Measurements from ENCODE around the gene GFM1. TPM values are rescaled to one million over a fixed set of nuclear protein-coding genes. Genes with fewer than 3 reads are reported as not detected.

The GFM1 gene
- total RNA-seq, 4 donors from 2014 or later, result 23.8 to 59.7 (median 47.2) TPM

GRCh38 chr3:158722108-158722507 lies 77.8 kb downstream of the GFM1 start:
- no peaks in the 10 kb centered on the region for H3K36me3 ChIP-seq
- H3K27ac ChIP-seq, result peak overlapping the region in 1 of 4 donors; percentile 57
- intact Hi-C loops (cut with DNase I), result no loop called here
- WGBS, 2 donors, result 82 to 90% methylated on average over 1 of the region's 1 CpG
- H3K27me3 ChIP-seq, result no peaks in the 10 kb centered on the region
- peaks cover 17 to 55% (median 19%) of the 10 kb centered on the region in 3 donors for H3K4me1 ChIP-seq
- no peak overlapping the region for H3K4me3 ChIP-seq
- H3K9me3 ChIP-seq, result no peaks in the 10 kb centered on the region
- no peak for TF ChIP-seq POLR2A (IDR thresholded peaks at IDR 0.05)
- no peak for TF ChIP-seq CTCF (IDR thresholded peaks at IDR 0.05)
- no peak for DNase-seq

GRCh38 chr3:158723991-158724390 lies 79.7 kb downstream of the GFM1 start:
- peaks cover 21 to 52% (median 25%) of the 10 kb centered on the region in 3 donors for H3K4me1 ChIP-seq
- no peak for DNase-seq
- peak overlapping the region in 2 of 4 donors; percentile 57 to 79 for H3K27ac ChIP-seq
- H3K27me3 ChIP-seq, result no peaks in the 10 kb centered on the region
- TF ChIP-seq POLR2A (IDR thresholded peaks at IDR 0.05) (no peak), CTCF (IDR thresholded peaks at IDR 0.05) (no peak)
- H3K36me3 ChIP-seq, result no peaks in the 10 kb centered on the region
- no peak overlapping the region for H3K4me3 ChIP-seq
- H3K9me3 ChIP-seq, result no peaks in the 10 kb centered on the region
- intact Hi-C loops (cut with DNase I), result no loop called here
- 85% methylated on average over 6 to 7 of the region's 7 CpGs for WGBS, 2 donors

GRCh38 chr3:158725348-158726011 lies 81.2 kb downstream of the GFM1 start:
- TF ChIP-seq CTCF (IDR thresholded peaks at IDR 0.05) (no peak), POLR2A (IDR thresholded peaks at IDR 0.05) (no peak)
- intact Hi-C loops (cut with DNase I), result loop anchor here (5.0 kb wide), 1 partner anchor 67 kb away; no protein-coding TSS in a partner anchor
- no peaks in the 10 kb centered on the region for H3K27me3 ChIP-seq
- H3K9me3 ChIP-seq, result no peaks in the 10 kb centered on the region
- no peak overlapping the region for H3K4me3 ChIP-seq
- H3K4me1 ChIP-seq, result peaks cover 21 to 53% (median 25%) of the 10 kb centered on the region in 3 donors
- H3K36me3 ChIP-seq, result no peaks in the 10 kb centered on the region
- DNase-seq, result no peak
- 31% methylated on average over 9 of the region's 9 CpGs for WGBS, 2 donors
- H3K27ac ChIP-seq, result peak overlapping the region; percentile 30 to 82 (median 56)

GRCh38 chr3:158727206-158728060 lies 83.1 kb downstream of the GFM1 start:
- DNase-seq, result no peak
- H3K27ac ChIP-seq, result peak overlapping the region in 3 of 4 donors; percentile 22 to 82 (median 78)
- H3K4me1 ChIP-seq, result peaks cover 29 to 70% (median 31%) of the 10 kb centered on the region in 3 donors
- intact Hi-C loops (cut with DNase I), result loop anchor here (5.0 kb wide), 1 partner anchor 65 kb away; no protein-coding TSS in a partner anchor
- H3K4me3 ChIP-seq, result peak overlapping the region in 1 of 4 donors; percentile 24
- H3K27me3 ChIP-seq, result no peaks in the 10 kb centered on the region
- no peaks in the 10 kb centered on the region for H3K36me3 ChIP-seq
- H3K9me3 ChIP-seq, result no peaks in the 10 kb centered on the region
- 10 to 24% methylated on average over 8 to 9 of the region's 10 CpGs for WGBS, 2 donors
- TF ChIP-seq POLR2A (IDR thresholded peaks at IDR 0.05) (no peak), CTCF (IDR thresholded peaks at IDR 0.05) (peak; percentile 80 to 91 (median 86))

DNA sequence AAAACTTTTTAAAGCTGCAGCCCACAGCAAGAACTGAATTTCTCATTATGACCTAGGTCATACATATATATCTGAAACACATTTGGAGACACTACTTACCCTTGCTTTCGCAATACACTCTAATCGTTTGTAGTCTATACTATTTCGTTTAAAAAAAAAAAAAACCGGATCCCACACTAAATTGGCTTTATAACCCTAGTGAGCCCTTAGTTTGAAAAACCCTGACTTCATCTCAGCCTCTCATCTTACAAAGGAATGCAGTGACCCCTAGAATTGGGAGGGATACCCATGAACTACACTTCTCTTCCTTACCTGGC lies 83.7 kb downstream of the GFM1 start:
- no peak for DNase-seq
- no peaks in the 10 kb centered on the region for H3K9me3 ChIP-seq
- no peaks in the 10 kb centered on the region for H3K36me3 ChIP-seq
- peaks cover 31 to 70% (median 33%) of the 10 kb centered on the region in 3 donors for H3K4me1 ChIP-seq
- 19 to 36% methylated on average over 4 of the region's 4 CpGs for WGBS, 2 donors
- H3K27me3 ChIP-seq, result no peaks in the 10 kb centered on the region
- H3K4me3 ChIP-seq, result peak overlapping the region in 1 of 4 donors; percentile 24
- TF ChIP-seq CTCF (IDR thresholded peaks at IDR 0.05) (no peak), POLR2A (IDR thresholded peaks at IDR 0.05) (no peak)
- intact Hi-C loops (cut with DNase I), result loop anchor here (5.0 kb wide), 1 partner anchor 64 kb away; no protein-coding TSS in a partner anchor
- no peak overlapping the region for H3K27ac ChIP-seq

Measured in esophagus squamous epithelium (tissue), 5 donors.